ENCODE measurements around the gene KRTAP5-6. TPM values are rescaled to one million over a fixed set of nuclear protein-coding genes. Genes with fewer than 3 reads are reported as not detected.

The KRTAP5-6 gene
- total RNA-seq, 1 experiment from 2014 or later = not detected

GRCh38 chr11:1652442-1652770 is 44.6 kb upstream of the KRTAP5-6 start:
- Histone ChIP-seq H3K9me2 (ENCODE audit: insufficient read depth) (no peaks in the 10 kb centered on the region), H3K4me2 (ENCODE audit: low read length) (peak overlapping the region; percentile 32; the same call in 1 of the 2 replicates), H3K79me2 (ENCODE audit: insufficient read depth, low read length) (no peaks in the 10 kb centered on the region), H3K4me3 (replicated peaks in 1 of 2; ENCODE audit: low read depth in 1 of 2, low read length in 2 of 2) (no peak overlapping the region), H2AFZ (ENCODE audit: low read depth, low read length, poor library complexity, severe bottlenecking) (no peak overlapping the region), H3K9ac (ENCODE audit: low read length) (no peak overlapping the region), H3K9me3 (ENCODE audit: control insufficient read depth in 1 of 2, insufficient read depth in 1 of 2, low read depth in 1 of 2, low read length in 2 of 2) (no peaks in the 10 kb centered on the region), H3K27ac (ENCODE audit: low read depth, low read length) (no peak overlapping the region), H3K36me3 (ENCODE audit: control insufficient read depth in 1 of 2, insufficient read depth in 2 of 2, low read length in 2 of 2) (no peaks in the 10 kb centered on the region), H3K4me1 (ENCODE audit: control insufficient read depth in 1 of 2, insufficient read depth in 2 of 2, low read length in 2 of 2) (peaks cover 0 to 7% of the 10 kb centered on the region in 2 experiments; a peak in 3 of 4 replicates), H3K27me3 (ENCODE audit: insufficient read depth, low read length) (no peaks in the 10 kb centered on the region), H4K20me1 (ENCODE audit: insufficient read depth) (no peaks in the 10 kb centered on the region)
- RAD21 ChIA-PET (ENCODE audit: low non-redundant PET in 1 of 2, low total read pairs in 2 of 2, uncharacterized antibody in 2 of 2, unreplicated experiment in 2 of 2) = interaction anchor here (0.6 to 1.3 kb wide), 19 partner anchors 41 to 504 kb away, joined by 3 to 26 read pairs (median 4); no protein-coding TSS in a partner anchor
- DNase-seq (ENCODE audit: low read depth, low spot score) (no peak), ATAC-seq (no peak; the same call in 1 of the 2 replicates)
- POLR2A ChIA-PET = interaction anchor here (1.0 to 1.2 kb wide), 3 partner anchors 174 to 181 kb away, joined by 3 to 6 read pairs (median 5); no protein-coding TSS in a partner anchor
- CTCF ChIA-PET = interaction anchor here (0.7 to 2.4 kb wide), 31 partner anchors 9 to 534 kb away, joined by 3 to 129 read pairs (median 5); partner anchors contain the start of genes H19, MRPL23 and SYT8
- intact Hi-C loops (cut with micrococcal nuclease) = loop anchor here (1.0 to 5.0 kb wide), 4 partner anchors 41 to 500 kb away; no protein-coding TSS in a partner anchor
- no TSS peak for BruUV-seq (replicated peaks)
- no peak for TF ChIP-seq RAD21 (IDR thresholded peaks at IDR 0.05; ENCODE audit: low read depth)
- TF ChIP-seq POLR2AphosphoS5 (IDR thresholded peaks at IDR 0.05; ENCODE audit: low read depth, low read length) = no peak
- no peak for TF ChIP-seq FOSL1 (IDR thresholded peaks at IDR 0.05; ENCODE audit: low read depth)
- TF ChIP-seq CTCF (IDR thresholded peaks at IDR 0.05 in 2 of 3, conservative IDR thresholded peaks at IDR 0.05 in 1 of 3; ENCODE audit: borderline replicate concordance in 1 of 3, insufficient read depth in 1 of 3, low read depth in 2 of 3, low read length in 2 of 3) = no peak
- TF ChIP-seq ZBTB33 (IDR thresholded peaks at IDR 0.05; ENCODE audit: extremely low read depth, insufficient replicate concordance, low read length) = no peak
- no peak for TF ChIP-seq SIN3A (IDR thresholded peaks at IDR 0.05; ENCODE audit: low read depth)
- TF ChIP-seq YY1 (IDR thresholded peaks at IDR 0.05; ENCODE audit: extremely low read depth, insufficient replicate concordance, low read depth, low read length) = no peak
- no peak for TF ChIP-seq REST (IDR thresholded peaks at IDR 0.05; ENCODE audit: low read depth)
- no peak for TF ChIP-seq ATF3 (IDR thresholded peaks at IDR 0.05)
- no peak for TF ChIP-seq SP1 (IDR thresholded peaks at IDR 0.05; ENCODE audit: low read depth)
